ENCODE data around the gene SUSD3.
"Not testable (repeated sequence)": the region's sequence is repeated elsewhere in the genome, so short reads cannot be mapped to it uniquely, and the experiment has no call there.

The SUSD3 gene

DNA sequence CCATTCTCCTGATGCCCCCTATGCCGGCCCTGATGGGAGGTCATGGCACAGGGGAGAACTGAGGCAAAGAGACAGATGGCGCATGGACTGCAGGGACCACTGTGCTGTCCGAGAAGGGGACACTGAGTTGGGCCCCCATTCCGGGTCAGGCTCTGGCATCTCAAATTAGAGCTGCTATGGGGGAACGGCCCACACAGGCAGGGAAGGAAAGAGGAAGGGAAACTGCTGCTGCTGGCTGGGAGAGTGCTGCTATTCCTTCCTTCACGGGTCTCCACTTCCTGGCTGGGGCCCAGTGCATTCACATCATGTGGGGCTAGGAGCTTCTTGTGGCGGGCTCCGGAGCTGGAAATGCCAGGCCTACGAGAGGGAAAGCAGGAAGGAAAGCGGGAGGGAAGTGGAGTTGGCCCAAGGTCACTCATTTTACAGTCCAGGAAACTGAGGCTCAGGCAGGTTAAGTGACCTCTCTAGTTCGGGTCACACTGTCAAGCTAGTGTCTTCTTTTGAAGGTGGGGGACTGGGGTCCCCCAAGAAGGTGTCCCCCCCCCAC lies 36.2 kb downstream of the SUSD3 start:
- no peak for DNase-seq

DNA sequence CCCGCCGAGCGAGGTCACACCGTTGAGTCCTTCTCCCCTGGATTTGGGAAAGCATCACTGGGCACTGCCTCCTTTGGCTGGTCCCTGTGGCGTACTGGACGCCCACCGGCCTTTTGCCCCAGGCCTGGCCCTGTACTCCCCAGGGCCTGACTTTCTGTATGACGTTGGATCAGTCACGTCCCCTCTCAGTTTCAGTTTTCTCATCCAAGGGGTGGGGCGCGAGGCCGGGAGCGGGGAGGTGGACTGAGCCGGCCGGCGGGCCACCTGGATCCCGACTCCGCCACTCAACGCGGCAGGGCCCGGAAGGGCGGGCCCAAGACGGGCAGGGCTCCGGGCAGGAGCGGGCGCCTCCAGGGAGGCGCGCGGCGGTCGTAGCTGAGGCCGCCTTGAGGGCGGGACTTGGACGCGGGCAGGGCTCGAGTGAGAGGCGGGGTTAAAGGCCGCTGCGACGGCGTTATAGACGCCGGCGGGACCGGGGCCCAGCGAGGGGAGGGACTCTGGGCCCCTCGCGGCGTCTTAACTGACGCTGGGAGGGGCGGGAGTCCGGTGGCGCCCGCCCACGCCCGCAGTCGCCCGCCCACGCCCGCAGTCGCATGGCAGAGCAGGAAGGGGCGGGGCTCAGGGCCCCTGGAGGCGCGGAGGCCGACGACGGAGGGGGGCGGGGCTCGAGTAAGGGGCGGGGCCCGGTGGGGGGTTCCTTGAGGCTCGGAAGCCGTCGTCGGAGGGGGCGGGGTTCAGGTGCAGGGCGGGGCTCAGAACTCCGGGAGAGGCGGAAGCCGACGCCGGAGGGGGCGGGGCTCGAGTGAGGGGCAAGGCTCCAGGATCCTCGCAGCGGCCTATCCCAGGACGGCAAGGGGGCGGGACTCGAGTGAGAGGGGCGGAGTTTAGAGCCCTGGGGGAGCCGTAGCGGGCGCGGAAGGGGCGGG lies 37.0 kb downstream of the SUSD3 start:
- peak; percentile 100 for DNase-seq

DNA sequence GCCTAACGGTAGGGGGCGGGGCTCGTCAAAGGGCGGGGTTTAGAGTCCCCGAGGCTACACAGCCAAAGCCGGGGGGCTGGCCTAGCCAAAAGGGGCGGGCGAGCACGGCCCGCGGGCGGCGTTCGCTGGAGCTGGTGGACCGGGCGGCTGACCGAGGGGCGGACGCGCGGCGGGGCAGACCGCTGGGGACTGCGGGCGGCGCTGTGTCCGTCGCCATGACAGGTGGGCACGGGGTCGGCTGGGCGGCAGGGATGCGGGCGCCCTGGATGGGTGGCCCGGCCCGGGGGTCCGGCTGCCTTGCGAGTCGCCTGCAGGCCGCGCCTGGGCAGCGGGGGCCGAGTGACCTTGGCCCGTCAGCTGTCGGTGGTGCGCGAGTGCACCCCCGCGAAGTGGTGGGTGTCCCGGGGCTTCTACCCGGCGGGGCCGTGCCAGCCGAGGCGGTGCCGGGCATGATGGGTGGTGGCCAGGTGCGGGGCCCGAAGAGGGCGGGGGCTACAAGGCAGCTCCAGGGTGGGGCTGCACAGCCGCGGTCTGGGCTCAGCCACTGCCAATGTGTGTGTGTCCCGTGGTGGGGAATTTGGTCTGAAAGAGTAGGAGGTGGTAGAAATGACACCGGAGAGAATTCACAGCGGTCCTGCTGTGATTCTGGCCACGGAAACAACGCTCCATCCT lies 37.8 kb downstream of the SUSD3 start, which contains the start of gene CARD19:
Gene CARD19 (plus strand): TSS at position 87 of the 672 bp plus-strand sequence. CDS start 129 bp downstream, at position 216.
- peak; percentile 48 for DNase-seq

DNA sequence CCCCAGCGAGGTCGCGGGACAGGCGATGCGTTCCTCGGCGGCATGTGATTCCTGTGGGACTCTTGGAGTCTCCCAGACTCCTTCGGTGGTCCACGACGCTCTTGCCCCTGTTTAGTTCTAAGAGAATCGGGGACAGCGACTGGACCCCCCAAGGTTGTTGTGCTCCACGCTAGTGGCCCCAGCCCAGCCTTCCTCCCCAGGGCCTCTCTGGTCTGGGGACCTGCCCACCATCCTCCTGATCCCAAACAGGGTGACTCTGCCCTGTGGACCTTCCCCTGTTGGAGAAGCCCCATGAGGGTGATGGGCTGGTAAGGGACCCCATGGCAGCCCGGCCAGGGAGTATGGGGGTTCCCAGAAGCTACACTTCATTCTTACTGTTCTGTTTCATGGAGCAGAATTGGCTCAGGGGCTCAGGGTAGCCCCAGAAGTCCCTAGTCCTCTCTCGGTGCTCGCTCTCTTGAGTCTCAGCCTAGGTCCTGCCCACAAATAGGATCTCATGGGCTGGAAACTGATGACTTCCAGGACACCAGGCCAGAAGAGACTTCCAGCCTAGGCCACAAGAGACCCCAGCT lies 38.4 kb downstream of the SUSD3 start:
- no peak for DNase-seq

DNA sequence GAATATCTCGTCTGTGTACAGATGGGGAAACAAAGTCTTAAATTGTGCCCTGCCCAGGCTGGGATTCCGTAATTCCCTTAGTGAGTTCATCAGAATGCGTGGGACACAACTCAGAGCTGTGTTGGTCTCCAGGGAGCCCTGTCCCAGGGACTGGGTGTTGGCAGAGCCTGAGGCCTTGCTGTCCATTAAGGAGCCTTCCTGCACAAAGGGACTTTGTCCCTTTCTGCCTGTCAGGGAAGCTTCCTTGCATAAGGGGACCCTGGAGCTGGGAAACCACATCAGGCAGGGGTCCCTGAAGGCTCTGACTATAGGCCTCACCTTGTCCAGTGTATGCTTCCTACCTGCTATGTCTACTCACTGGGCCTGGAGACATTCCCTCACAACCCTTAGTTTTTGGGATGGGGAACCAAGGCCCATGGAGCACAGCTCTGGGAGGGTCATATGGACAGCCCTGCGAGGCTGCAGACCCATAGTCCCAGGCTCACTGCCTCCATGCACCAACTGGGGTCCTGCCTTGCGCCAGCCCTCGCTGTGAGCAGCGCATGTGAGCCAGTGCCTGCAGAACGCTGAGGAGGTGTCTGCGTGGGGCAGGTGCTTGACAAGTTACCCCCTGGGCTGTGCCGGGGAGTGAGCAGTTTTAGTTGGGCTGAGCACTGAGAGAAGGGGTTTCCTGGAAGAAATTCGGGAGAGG lies 39.2 kb downstream of the SUSD3 start:
- DNase-seq = no peak

DNA sequence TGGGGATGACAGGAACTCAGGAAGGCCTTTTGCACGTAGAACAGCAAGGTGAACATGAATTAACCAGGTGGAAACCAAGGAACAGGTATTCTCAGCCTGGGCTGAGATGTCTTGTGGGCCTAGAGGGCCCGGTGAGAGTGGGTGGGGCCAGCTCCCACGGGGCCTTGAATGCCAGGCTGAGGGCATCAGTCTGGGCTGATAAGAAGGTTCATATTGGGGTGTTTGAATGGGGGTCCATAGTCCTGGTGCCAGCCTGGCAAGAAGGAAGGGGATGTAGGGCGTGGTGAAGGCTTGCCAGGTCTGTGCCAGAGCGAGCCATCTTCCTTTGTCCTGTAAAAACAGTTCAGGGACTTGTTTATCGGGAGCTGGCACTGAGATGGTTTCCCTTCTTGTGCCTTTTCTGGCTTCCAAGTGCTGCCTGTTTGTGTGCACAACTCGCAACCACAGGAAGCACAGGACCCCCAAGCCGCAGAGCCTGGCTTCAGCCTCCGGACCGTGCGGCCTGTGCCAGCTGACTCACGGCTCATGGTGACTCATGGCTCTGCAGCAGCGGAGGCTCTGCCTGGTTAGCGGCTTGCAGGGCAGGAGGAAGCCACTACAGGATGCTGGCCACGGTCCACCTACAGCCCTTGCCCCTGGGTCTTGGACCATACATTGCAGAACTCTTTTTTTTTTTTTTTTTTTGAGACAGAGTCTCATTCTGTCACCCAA lies 39.9 kb downstream of the SUSD3 start:
- DNase-seq = peak; percentile 58

DNA sequence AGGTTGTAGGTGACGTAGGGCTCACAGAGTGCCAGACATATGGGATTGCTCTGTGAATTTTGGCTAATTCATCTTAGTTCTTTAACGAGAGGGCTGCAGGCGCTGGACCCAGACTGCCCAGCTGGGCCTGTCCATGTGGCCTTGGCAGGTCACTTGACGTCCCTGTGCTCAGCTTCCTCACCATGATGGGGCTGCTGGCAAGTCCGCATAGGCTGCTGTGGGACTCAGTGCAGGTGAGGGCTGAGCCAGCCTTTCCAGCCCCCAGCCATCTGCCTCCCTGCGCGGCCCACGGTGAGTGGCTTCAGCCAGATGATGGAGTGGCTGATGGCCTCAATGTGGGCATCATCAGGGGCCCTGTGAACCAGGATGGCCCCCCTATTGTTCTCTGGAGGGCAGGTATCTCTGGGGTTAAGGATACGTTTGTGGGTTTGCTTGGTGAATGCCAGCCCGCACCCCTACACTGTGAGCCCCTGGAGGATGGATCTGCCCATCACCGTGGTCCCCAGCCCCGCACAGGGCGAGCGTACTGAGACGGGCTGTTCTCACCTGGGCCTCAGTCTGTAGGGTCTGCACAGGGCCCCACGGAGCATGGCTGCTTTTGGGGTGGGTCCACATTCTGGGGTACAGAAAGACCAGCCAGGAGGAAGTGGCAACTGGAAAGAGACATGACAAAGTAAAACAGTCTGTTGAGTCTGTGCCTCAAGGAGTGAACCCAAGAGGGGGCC lies 41.2 kb downstream of the SUSD3 start:
- no peak for DNase-seq

DNA sequence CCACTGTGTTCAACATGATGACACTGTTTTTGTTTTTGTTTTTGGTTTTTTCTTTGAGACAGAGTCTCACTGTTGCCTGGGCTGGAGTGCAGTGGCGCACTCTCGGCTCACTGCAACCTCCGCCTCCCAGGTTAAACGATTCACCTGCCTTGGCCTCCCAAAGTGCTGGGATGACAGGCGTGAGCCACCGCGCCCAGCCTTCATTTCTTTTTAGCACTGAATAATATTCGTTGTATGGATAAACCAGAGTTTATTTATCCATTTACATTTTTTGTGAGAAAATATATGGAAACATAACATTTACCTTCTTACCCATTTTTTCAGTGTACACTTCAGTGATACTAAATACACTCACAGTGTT lies 41.8 kb downstream of the SUSD3 start:
- DNase-seq = no peak

DNA sequence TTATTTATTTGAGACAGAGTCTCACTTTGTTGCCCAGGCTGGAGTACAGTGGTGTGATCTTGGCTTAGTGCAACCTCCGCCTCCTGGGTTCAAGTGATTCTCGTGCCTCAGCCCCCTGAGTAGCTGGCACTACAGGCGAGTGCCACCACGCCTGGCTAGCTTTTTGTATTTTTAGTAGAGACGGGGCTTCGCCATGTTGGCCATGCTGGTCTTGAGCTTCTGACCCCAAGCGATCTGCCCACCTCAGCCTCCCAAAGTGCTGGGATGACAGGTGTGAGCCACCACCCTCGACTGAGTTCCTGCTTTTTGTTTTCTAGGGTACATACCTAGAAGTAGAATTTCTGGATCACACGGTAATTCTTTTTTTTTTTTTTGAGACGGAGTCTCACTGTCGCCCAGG lies 42.6 kb downstream of the SUSD3 start:
- not testable (repeated sequence) for DNase-seq

DNA sequence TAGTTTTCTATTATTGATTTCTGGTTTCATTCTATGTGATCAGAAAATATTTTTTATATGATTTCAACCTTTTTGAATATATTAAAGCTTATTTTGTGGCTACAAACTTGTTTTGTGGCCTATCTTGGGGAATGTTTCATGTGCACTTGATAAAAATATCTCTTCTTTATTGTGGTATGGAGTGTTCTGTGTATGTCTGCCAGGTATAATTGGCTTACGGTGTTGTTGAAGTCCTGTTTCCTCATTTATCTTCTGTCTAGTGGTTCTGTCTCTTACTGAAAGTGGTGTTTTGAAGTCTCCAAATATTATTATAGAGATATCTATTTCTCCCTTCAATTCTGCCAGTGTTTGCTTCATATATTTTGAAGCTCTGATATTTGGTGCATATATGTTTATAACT lies 47.1 kb downstream of the SUSD3 start:
- no peak for DNase-seq

DNA sequence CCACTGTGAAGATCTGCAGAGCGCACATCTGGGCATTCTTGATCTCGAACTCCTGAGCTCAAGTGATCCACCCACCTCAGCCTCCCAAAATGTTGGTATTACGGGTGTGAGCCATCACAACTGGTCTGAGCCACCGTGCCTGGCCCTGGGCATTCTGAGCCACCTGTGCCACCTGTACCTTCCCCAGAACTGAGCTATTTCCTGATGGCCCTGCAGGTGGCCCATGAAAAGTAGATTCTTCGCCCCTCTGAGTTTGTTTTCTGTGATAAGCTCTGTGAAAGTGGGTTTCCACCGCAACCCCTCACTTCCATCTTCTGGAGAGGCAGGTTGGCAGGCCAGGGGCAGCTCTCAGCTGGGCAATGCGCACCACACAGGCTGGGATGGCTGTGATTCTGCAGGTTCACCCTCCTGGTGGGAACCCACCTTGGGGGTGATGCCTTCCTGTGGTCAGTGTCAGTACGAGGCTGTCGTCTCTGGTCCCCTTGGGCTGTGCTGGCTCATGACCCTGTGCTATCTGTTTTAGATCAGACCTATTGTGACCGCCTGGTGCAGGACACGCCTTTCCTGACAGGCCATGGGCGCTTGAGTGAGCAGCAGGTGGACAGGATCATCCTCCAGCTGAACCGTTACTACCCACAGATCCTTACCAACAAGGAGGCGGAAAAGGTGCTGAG lies 48.8 kb downstream of the SUSD3 start:
- no peak for DNase-seq

DNA sequence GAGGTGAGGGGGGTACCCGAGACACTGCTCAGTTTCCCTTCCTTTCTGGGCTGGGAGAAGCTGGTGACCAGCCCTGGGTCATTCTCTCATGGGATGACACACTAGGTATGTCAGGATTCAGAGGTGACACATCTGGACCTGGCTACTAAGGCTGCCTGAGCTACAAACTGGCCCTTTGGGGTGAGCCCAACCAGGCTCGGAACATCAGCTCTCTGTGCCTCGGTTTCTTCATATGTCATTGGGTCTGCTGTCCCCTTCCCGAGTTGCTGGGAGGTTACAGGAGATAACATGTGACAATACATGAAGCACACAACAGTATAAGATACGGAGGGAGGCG lies 49.3 kb downstream of the SUSD3 start:
- no peak for DNase-seq

DNA sequence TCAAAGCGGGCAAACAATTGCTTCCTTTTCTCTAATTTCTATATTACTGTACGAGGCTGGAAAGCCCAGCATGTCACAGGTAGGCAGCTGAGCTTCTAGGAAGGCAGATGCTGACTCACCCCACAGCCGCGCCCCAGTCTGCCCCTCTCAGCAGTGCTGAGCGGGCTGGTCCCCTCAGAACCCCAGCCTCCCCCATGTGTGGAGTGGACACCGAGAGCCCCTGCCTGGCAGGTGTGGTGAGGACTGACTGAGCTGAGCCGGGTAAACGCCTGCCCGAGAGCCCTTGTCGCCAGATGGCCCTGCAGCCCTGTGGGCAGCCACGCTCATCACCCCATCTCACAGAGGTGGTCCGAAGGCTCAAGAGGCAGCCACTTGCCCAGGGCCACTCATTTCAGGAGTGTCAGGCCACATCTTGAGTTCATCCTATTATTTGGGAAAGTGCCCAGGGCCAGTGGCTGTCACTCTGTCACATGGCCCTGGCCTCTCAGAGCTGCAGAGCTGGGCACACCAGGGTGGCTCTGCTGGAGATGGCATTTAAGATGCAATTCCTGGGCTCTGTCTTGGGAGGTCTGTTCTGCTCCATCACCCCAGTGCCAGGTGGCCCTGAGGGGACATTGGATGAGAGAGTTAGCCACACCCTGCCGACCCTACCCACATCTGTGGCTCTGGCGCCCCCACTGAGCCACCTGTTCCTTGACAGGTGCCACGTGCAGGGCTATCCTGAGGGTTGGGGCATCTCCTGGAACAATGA lies 50.0 kb downstream of the SUSD3 start:
- no peak for DNase-seq

DNA sequence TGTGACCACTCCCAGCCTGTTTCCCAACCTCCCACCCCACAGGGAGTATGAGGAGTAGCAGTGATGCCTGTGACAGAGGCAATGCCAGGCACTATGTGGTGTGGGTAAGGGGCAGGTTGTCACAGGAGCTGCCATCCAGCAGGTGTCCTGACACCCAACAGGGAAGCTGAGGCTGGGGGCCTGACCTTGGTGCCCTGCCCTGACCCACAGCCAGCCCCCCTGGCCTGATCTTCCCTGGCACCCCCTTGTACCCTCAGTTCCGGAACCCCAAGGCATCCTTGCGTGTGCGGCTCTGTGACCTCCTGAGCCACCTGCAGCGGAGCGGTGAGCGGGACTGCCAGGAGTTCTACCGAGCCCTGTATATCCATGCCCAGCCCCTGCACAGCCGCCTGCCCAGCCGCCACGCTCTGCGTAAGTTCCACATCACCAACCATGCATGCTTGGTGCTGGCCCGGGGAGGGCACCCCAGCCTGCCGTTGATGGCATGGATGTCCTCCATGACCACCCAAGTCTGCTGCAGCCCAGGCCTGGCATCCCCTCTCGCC lies 51.9 kb downstream of the SUSD3 start:
- no peak for DNase-seq

DNA sequence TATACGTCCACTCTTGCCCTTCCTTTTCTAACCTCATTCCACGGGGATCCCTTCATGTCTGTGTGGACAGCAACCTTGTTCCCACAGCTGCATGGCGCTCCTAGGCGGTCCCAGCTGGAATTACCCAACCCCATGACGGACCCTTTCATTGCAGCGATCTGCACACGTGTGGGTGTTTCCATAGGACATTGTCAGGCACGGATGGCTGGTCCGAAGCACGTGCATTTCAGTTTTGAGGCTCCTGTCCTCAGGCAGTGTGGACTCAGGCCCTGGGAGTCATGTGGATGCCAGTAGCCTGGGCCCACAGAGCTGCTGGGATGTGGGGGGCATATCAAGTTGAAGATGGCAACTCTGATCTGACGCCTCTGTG lies 52.5 kb downstream of the SUSD3 start:
- no peak for DNase-seq

DNA sequence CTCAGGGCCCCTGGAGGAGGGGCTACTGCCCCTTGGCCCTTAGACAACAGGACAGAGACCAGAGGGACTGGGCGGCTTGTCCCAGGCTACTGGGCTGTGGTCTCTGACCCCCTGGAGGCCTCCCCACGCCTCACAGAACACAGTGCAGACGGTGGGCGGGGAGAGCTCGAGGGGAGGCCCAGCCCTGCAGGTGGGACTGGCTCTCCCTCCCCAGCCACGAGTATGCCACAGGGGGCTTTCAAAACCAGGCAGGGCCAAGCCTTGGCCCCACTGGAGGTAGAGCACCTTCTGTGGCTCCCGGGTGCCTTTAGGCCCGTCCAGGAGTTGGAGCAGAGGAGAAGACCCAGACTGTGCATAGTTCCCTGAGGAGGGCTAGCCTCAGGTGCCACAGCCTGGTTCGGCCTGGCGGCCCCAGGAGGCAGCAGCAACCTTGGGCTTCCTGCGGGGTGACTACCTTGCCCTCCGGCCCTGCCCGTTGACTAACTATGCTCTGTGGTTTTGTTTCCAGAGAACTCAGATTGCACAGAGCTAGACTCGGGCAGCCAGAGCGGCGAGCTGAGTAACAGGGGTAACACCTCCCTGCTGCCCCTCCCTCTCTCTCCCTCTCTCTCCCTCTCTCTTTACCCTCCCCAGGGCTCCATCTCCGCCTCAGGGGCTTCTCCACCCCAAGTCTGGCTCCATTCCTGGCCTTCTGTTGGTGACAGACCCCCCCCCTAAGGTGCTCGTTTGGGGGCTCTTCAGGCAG lies 53.0 kb downstream of the SUSD3 start:
- DNase-seq = no peak

DNA sequence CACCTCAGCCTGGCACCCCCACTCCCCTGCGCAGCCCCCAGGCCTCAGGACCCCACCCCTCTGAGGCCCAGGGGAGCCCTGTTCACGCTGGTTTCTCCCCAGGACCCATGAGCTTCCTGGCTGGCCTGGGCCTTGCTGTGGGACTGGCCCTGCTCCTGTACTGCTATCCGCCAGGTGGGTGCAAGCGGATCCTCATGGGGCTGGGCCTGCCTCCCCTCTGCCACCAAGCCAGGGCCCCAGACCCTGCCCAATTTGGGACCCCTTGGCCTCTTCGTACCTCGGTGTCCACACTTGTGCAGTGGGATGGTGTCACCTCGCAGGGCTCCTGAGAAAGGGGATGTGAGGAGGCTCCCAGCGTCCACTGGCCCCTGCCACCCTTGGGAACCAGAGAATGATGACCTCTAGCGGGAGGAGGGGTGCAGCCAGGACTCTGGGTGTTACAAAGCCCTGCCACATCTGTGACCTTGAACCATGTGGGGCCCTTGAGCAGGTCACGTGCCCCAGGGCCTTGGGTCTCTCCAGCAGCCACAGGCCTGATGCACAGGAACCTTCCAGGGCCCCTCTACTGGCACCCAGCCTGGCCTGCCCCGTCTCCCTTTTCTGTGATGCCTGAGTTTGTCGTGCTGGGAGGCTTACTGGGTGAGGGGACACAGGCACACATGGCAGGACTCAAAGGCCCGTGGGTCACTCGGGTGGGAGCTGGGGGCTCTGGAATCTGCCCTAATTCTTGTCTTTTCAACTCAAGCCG lies 53.8 kb downstream of the SUSD3 start:
- no peak for DNase-seq

DNA sequence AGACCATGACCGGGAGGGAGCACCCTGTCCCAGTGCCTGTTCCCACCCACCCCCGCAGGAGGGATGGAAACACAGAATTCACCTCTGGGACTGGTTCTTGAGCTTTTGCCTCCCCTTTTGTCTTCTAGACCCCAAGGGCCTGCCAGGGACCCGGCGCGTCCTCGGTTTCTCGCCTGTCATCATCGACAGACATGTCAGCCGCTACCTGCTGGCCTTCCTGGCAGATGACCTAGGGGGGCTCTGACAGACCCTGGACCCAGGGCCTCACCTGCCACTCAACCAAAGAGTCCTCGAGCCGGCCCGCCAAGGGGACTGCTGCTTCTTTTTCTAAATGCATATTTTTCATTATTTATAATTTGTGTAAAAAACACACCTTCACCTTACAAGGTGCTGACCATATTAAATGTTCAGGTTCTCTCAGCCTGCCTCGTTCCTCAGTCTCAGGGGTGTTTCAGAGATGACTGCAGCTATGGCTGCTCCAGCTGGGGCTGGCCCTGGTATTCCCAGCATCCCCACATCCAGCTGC lies 54.4 kb downstream of the SUSD3 start:
- DNase-seq = no peak
